Muscle of back (tissue), 11 donors: ENCODE measurements around the gene ROR2. TPM values are rescaled to one million over a fixed set of nuclear protein-coding genes. Genes with fewer than 3 reads are reported as not detected.
A peak's percentile ranks its signal among the peaks of the same experiment; 100 is the strongest.
"Not testable (repeated sequence)": the region's sequence is repeated elsewhere in the genome, so short reads cannot be mapped to it uniquely, and the experiment has no call there.

Experiments
- DNase-seq, 3 donors: peaks; one replicate each; pipeline versions ENCODE4 v3.0.0 to v3.0.0-alpha.2; 2013
- polyA plus RNA-seq, 10 donors: library from polyadenylated mRNA; unstranded; fragments of 120-200 nt; gene quantifications; one replicate each; pipeline ENCODE4 v1.2.1, GENCODE V29; 2013; ENCODE audit not compliant: insufficient read length in 10 of 10

The ROR2 gene
- polyA plus RNA-seq, 10 donors = 1.9 to 12.8 (median 2.8) TPM

- DNase-seq = no peak
These were observed 372.4 kb downstream of the ROR2 start for GRCh38 chr9:91577633-91578061.

GRCh38 chr9:91572811-91573210 lies 377.2 kb downstream of the ROR2 start:
- no peak for DNase-seq

GRCh38 chr9:91572044-91572443 lies 378.0 kb downstream of the ROR2 start:
- no peak for DNase-seq

- DNase-seq = no peak
These were observed 379.0 kb downstream of the ROR2 start for GRCh38 chr9:91571036-91571435.

GRCh38 chr9:91567642-91568274 lies 382.3 kb downstream of the ROR2 start:
- no peak for DNase-seq

GRCh38 chr9:91564081-91564670 lies 385.9 kb downstream of the ROR2 start:
- no peak for DNase-seq

- DNase-seq = no peak
These were observed 387.6 kb downstream of the ROR2 start for GRCh38 chr9:91562416-91562815.

GRCh38 chr9:91560301-91560700 lies 389.7 kb downstream of the ROR2 start:
- DNase-seq = peak in 1 of 3 donors; percentile 12

- peak in 1 of 3 donors; percentile 4 for DNase-seq
These were observed 391.1 kb downstream of the ROR2 start for GRCh38 chr9:91558879-91559278.

- DNase-seq = no peak
These were observed 391.6 kb downstream of the ROR2 start for GRCh38 chr9:91558395-91558794.

- DNase-seq = no peak
These were observed 392.7 kb downstream of the ROR2 start for GRCh38 chr9:91557327-91557726.

GRCh38 chr9:91555132-91555531 lies 394.9 kb downstream of the ROR2 start:
- no peak for DNase-seq

- DNase-seq = no peak
These were observed 400.9 kb downstream of the ROR2 start for GRCh38 chr9:91549177-91549576.

- DNase-seq = no peak
These were observed 402.9 kb downstream of the ROR2 start for GRCh38 chr9:91547081-91547480.

GRCh38 chr9:91546574-91546973 lies 403.5 kb downstream of the ROR2 start:
- DNase-seq = no peak

GRCh38 chr9:91541734-91542133 lies 408.3 kb downstream of the ROR2 start:
- DNase-seq = no peak

- DNase-seq = not testable (repeated sequence)
These were observed 409.5 kb downstream of the ROR2 start for GRCh38 chr9:91540506-91540905.

- DNase-seq = no peak
These were observed 413.8 kb downstream of the ROR2 start for GRCh38 chr9:91536211-91536691.

- no peak for DNase-seq
These were observed 415.7 kb downstream of the ROR2 start for GRCh38 chr9:91534374-91534773.

GRCh38 chr9:91533382-91533781 lies 416.6 kb downstream of the ROR2 start:
- DNase-seq = no peak

- no peak for DNase-seq
These were observed 417.7 kb downstream of the ROR2 start for GRCh38 chr9:91532325-91532724.

GRCh38 chr9:91530829-91531228 lies 419.2 kb downstream of the ROR2 start:
- no peak for DNase-seq

- peak in 2 of 3 donors; percentile 59 to 69 for DNase-seq
These were observed 427.5 kb downstream of the ROR2 start for GRCh38 chr9:91522481-91522880.
